ENCODE data around the gene ACTR1A.
A peak's percentile ranks its signal among the peaks of the same experiment; 100 is the strongest.

Gene ACTR1A

DNA sequence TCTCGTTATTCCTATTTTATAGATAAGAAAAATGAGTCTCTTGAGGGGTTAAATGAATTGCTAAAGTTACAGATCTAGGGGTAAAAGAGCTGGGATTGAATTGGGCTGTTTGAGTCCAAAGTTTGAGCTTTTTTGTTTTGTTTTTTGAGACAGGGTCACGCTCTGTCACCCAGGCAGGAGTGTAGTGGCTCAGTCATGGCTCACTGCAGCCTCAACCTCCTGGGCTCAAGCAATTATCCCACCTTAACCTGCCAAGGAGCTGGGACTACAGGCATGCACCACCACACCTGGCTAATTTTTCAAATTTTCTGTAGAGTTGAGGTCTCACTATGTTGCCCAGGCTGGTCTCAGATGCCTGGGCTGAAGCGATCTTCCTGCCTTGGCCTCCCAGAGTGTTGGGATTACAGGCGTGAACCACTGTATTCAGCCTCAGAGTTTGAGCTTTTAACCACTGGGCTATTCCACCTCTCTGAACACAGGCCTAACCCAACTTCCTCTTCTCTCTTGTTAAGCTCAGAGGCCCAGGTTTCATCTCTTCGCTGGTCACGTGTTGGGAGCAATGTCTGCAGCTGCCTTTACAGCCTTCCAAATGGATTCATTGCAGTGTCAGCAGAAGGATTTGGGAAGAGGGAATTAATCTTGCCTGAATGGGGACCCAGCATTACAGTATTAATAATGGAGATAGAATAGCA lies 9.2 kb upstream of the ACTR1A start:
- H3K27ac ChIP-seq (ENCODE audit: low read length): peak overlapping the region; percentile 37; the same call in 1 of the 2 replicates
- no peaks in the 10 kb centered on the region for H3K9me2 ChIP-seq (replicated peaks; ENCODE audit: insufficient read depth, low read length)
- peaks cover 23% of the 10 kb centered on the region for H3K4me1 ChIP-seq (ENCODE audit: low read length)
- no peak for TF ChIP-seq EZH2phosphoT487 (IDR thresholded peaks at IDR 0.05; ENCODE audit: low read length)
- TF ChIP-seq, protein P1, sequence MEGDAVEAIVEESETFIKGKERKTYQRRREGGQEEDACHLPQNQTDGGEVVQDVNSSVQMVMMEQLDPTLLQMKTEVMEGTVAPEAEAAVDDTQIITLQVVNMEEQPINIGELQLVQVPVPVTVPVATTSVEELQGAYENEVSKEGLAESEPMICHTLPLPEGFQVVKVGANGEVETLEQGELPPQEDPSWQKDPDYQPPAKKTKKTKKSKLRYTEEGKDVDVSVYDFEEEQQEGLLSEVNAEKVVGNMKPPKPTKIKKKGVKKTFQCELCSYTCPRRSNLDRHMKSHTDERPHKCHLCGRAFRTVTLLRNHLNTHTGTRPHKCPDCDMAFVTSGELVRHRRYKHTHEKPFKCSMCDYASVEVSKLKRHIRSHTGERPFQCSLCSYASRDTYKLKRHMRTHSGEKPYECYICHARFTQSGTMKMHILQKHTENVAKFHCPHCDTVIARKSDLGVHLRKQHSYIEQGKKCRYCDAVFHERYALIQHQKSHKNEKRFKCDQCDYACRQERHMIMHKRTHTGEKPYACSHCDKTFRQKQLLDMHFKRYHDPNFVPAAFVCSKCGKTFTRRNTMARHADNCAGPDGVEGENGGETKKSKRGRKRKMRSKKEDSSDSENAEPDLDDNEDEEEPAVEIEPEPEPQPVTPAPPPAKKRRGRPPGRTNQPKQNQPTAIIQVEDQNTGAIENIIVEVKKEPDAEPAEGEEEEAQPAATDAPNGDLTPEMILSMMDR (IDR thresholded peaks at IDR 0.05; ENCODE audit: low read length): no peak
- TF ChIP-seq EZH2 (optimal IDR thresholded peaks at IDR 0.05; ENCODE audit: low read depth, low read length): no peak
- H3F3A ChIP-seq (ENCODE audit: insufficient read depth, low read length): no peaks in the 10 kb centered on the region
- H3K36me3 ChIP-seq (replicated peaks; ENCODE audit: insufficient read depth, low read length): peaks cover 7% of the 10 kb centered on the region; the same call in 1 of the 2 replicates
- peak; percentile 36 for DNase-seq
- H3K27me3 ChIP-seq (replicated peaks; ENCODE audit: insufficient read depth, low read length): no peaks in the 10 kb centered on the region
- H2AFZ ChIP-seq (ENCODE audit: low read length): no peak overlapping the region
- H3K4me2 ChIP-seq (ENCODE audit: low read depth, low read length): peak overlapping the region; percentile 10; the same call in 1 of the 2 replicates
- no peak overlapping the region for H3K9ac ChIP-seq (ENCODE audit: low read length)
- peaks cover 19% of the 10 kb centered on the region for H3K79me2 ChIP-seq (ENCODE audit: low read length)
- H3K9me3 ChIP-seq (replicated peaks; ENCODE audit: insufficient read depth, low read length): no peaks in the 10 kb centered on the region
- H3K4me3 ChIP-seq (ENCODE audit: low read length): no peak overlapping the region
- H4K20me1 ChIP-seq (ENCODE audit: insufficient read depth, low read length): no peaks in the 10 kb centered on the region

DNA sequence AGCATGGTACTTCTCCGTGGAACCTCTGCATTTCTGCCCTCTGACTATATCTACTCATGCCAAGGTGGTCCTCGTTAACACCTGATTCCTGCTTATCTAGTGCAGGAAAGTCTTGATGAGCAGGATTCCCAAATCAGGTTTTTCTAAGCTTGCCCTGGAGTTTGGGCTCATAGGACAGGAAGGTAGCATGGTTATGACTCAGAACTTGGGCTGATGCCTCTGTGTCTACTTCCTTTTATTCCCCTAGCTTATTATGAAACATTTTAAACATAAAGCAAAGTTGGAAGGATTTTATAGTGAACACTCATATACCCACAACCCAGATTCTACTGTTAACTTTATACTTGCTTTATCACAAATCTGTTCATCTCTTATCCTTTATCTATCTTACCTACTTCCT lies 6.9 kb upstream of the ACTR1A start:
- H3K9me2 ChIP-seq (replicated peaks; ENCODE audit: insufficient read depth, low read length): no peaks in the 10 kb centered on the region
- TF ChIP-seq EZH2phosphoT487 (IDR thresholded peaks at IDR 0.05; ENCODE audit: low read length) (no peak), EZH2 (optimal IDR thresholded peaks at IDR 0.05; ENCODE audit: low read depth, low read length) (no peak)
- TF ChIP-seq, protein P1 (IDR thresholded peaks at IDR 0.05; ENCODE audit: low read length): no peak
- H3K79me2 ChIP-seq (ENCODE audit: low read length): peaks cover 41% of the 10 kb centered on the region
- H3K27me3 ChIP-seq (replicated peaks; ENCODE audit: insufficient read depth, low read length): no peaks in the 10 kb centered on the region
- H3F3A ChIP-seq (ENCODE audit: insufficient read depth, low read length): peaks cover 4% of the 10 kb centered on the region
- no peak for DNase-seq
- H3K4me3 ChIP-seq (ENCODE audit: low read length): no peak overlapping the region
- no peaks in the 10 kb centered on the region for H4K20me1 ChIP-seq (ENCODE audit: insufficient read depth, low read length)
- H3K4me2 ChIP-seq (ENCODE audit: low read depth, low read length): no peak overlapping the region
- peaks cover 7% of the 10 kb centered on the region; the same call in 1 of the 2 replicates for H3K36me3 ChIP-seq (replicated peaks; ENCODE audit: insufficient read depth, low read length)
- no peak overlapping the region for H3K9ac ChIP-seq (ENCODE audit: low read length)
- H3K4me1 ChIP-seq (ENCODE audit: low read length): peaks cover 26% of the 10 kb centered on the region
- no peak overlapping the region for H3K27ac ChIP-seq (ENCODE audit: low read length)
- H2AFZ ChIP-seq (ENCODE audit: low read length): no peak overlapping the region
- H3K9me3 ChIP-seq (replicated peaks; ENCODE audit: insufficient read depth, low read length): no peaks in the 10 kb centered on the region

DNA sequence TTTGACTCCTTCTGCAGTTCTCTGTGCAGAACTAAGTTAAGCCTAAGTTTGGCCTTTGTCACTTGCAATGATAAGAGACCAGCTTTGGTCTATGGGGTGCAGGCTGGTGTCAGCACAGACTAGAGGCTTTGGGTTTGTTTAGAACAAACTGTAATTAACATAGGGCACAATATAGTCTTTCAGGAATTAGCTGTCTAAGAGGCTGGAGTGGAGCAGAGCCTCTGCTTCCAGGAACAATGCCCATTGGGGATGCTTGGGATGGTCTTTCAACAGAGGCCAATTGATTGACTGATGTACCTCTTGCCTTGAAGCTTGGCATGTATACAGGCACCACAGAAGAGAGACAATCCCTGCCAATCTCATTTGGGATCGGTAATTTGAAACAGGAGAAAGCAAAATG lies 6.0 kb upstream of the ACTR1A start:
- TF ChIP-seq, protein P1 (IDR thresholded peaks at IDR 0.05; ENCODE audit: low read length): no peak
- TF ChIP-seq EZH2phosphoT487 (IDR thresholded peaks at IDR 0.05; ENCODE audit: low read length) (no peak), EZH2 (optimal IDR thresholded peaks at IDR 0.05; ENCODE audit: low read depth, low read length) (no peak)
- Histone ChIP-seq H3K36me3 (replicated peaks; ENCODE audit: insufficient read depth, low read length) (peaks cover 7% of the 10 kb centered on the region; the same call in 1 of the 2 replicates), H3K27ac (ENCODE audit: low read length) (no peak overlapping the region), H3K27me3 (replicated peaks; ENCODE audit: insufficient read depth, low read length) (no peaks in the 10 kb centered on the region), H3K4me2 (ENCODE audit: low read depth, low read length) (no peak overlapping the region), H3K9ac (ENCODE audit: low read length) (no peak overlapping the region), H3K79me2 (ENCODE audit: low read length) (peaks cover 45% of the 10 kb centered on the region), H3F3A (ENCODE audit: insufficient read depth, low read length) (peaks cover 8% of the 10 kb centered on the region), H3K4me1 (ENCODE audit: low read length) (peaks cover 26% of the 10 kb centered on the region), H4K20me1 (ENCODE audit: insufficient read depth, low read length) (no peaks in the 10 kb centered on the region), H3K4me3 (ENCODE audit: low read length) (no peak overlapping the region), H3K9me2 (replicated peaks; ENCODE audit: insufficient read depth, low read length) (no peaks in the 10 kb centered on the region), H2AFZ (ENCODE audit: low read length) (no peak overlapping the region), H3K9me3 (replicated peaks; ENCODE audit: insufficient read depth, low read length) (no peaks in the 10 kb centered on the region)
- no peak for DNase-seq

Data from MM.1S (cell line).